Measurements from ENCODE around the gene MREG.
"Not testable (repeated sequence)": the region's sequence is repeated elsewhere in the genome, so short reads cannot be mapped to it uniquely, and the experiment has no call there.

MREG gene

DNA sequence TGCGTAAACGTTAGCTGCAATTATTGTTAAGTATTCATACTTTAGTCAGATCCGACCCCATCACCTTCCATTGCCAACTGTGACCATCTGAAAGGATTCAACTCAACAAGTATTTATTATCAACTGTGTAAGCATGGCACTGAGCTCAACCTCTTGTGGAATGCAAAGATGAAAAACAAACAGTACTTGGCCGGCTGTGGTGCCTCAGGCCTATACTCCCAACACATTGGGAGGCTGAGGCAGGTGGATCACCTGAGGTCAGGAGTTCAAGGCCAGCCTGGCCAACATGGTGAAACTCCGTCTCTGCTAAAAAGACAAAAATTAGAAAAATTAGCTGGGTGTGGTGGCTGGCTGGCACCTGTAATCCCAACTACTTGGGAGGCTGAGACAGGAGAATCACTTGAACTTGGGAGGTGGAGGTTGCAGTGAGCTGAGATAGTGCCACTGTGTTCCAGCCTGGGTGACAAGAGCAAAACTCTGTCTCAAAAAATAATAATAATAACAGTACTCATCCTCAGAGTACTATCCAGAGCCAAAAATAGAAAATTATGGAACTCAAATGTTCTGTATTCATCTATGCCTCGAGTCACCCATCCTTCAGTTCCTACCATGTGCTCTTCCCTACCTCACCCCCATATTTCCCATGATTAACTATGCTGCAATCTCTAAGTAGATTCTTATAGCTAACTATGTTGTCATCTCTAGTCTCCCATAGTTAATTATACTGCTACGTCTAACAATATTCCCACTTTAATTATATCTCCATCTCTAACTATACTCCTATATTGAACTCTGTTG, 8.6 kb upstream of the MREG start:
- FAIRE-seq = no peak
- DNase-seq (ENCODE audit: low spot score) = no peak

DNA sequence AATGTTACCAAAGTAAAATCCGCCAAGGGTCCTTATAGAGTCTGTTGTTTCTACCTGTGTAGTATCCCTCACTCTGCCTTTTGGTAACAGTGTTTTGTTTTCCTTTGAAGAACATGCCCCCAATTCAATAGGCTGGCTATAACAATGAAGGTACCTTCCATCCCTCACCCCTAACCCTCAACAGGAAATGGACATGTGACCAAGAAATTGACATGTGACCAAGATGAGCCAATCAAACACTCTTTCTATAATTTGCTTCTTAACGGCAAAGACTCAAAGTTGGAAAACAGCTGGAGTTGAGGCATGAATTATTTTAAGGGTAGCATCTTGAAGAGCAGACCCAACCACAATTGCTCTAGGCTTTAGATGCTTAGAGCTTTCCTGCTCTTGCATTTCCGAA, 5.4 kb upstream of the MREG start:
- no peak for DNase-seq (ENCODE audit: low spot score)
- no peak for FAIRE-seq

- DNase-seq (ENCODE audit: low spot score) = peak; percentile 29
- no peak for FAIRE-seq
These were observed 4.0 kb upstream of the MREG start for GRCh38 chr2:216017365-216017764.

- FAIRE-seq (no peak), DNase-seq (ENCODE audit: low spot score) (no peak)
These were observed 3.2 kb upstream of the MREG start for GRCh38 chr2:216016581-216016980.

DNA sequence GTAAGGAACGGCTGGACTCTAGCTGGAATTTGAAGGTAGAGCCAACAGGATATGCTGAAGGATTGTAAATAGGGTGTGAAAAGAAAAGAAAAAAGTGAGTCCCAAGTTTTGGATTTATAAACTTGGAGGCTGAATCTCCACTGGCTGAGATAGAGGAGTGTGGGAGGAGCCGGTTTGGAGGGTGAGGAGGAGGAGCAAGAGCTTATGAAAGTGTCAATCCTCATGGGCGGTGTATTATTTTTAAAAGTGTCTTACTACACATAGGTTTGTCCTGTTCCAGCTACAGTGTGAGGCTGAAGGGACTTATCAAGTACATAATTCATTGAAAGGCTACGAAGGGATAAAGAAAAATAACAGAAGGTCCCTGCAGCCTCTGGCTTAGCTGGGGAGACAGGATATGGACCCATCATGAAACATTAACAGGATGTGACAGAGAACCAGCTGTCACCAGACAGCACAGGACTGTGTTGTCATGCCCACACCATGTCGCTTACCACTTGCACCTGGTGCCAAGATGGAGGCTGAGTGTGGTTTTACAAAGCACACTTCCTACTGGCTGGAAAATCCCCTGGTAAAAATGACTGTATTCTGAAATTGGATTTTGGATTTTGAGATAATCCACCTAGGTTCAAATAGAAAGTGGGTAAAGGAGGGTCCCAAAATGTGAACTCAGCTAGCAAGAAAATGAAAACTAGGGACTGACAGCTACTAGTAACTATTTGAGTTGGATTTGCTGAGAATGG, 2.5 kb upstream of the MREG start:
- FAIRE-seq (no peak), DNase-seq (ENCODE audit: low spot score) (no peak)

- DNase-seq (ENCODE audit: low spot score) (no peak), FAIRE-seq (no peak)
These were observed 1.6 kb upstream of the MREG start for GRCh38 chr2:216014986-216015385.

DNA sequence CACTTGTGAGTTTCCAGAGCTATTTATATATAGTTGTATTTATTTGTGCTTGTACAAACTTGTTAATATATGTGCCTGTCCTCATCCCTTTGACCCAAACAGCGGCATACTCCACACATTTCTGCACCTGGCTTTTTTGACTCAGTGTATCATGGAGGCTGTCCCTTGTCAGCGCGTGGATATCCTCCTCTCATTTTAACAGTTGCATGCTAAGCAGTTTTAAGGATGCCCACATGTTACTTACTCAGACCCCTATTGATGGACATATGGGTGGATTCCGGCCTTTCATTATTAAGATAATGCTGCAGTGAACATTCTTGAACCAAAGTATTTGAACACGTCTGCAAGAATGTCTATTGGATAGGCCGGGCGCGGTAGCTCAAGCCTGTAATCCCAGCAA, 655 bp upstream of the MREG start:
- FAIRE-seq (no peak), DNase-seq (ENCODE audit: low spot score) (no peak)

GRCh38 chr2:216012830-216013079, 596 bp downstream of the MREG start:
- DNase-seq (ENCODE audit: low spot score) = no peak
- no peak for FAIRE-seq

- FAIRE-seq (no peak), DNase-seq (ENCODE audit: low spot score) (no peak)
These were observed 1.1 kb downstream of the MREG start for GRCh38 chr2:216012133-216012829.

DNA sequence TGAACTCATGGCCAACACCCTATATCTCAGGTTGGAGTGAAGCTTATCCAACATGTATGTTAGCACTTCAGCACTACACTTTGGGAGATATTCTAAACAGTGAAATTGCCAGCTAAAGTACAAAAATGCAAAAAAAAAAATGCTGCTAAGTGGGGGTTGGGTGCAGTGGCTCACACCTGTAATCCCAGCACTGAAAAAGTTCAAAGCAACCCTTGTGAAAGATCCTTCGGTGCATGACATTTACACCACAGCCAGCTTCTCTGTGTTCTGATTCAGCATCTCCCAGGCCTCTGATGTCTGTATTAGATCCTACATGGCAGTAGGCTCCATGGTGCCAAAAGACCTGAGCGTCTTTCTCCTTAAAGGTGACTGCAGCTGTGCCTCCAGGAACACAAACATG, 4.1 kb downstream of the MREG start:
- FAIRE-seq; DNase-seq (ENCODE audit: low spot score): not testable (repeated sequence)

DNA sequence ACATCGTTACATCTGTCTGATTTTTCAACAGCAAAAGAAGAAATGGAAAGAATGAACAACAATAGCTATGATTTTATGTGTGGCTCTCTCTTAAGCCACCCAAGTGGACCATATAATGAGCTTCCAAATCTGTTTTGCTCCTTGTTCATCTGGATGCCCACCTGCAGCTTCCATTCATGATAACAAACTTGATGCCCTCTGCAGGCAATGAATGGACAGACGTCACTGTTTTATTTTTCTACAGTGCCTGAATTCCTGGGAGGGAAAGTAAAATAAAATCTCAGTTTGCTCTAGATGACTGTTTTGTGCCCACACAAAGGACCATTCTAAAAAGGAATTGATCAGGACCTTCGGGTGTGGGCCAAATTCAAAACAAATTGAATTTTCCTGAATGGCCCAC, 5.0 kb downstream of the MREG start:
- DNase-seq (ENCODE audit: low spot score) (no peak), FAIRE-seq (no peak)

DNA sequence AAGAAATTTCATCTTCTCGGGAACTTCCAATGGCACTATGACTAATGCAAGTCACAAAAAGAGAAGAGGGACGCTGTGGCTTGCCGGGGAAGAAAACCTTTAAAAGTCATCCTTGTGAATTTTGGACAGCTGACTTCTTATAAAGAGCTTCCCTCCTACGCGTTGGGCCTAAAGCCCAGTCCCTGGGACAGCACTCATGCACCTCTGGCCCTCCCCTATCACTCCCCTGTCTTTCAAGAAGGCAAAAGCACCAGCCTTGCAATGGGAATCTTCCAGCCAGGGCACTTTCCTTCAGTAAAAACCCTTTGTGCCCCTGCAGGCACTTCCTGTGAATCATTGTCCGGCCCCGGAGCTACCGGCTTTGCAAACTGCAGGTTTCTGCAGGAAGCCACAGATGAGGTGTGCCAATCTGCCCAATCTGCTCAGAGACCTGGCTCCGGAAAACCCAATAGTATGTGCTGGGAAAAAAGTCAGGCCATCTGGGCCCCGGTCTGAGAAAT, 7.1 kb downstream of the MREG start:
- DNase-seq (ENCODE audit: low spot score) (peak; percentile 62), FAIRE-seq (no peak)

- no peak for DNase-seq (ENCODE audit: low spot score)
- FAIRE-seq = no peak
These were observed 8.6 kb downstream of the MREG start for GRCh38 chr2:216004697-216005283.

DNA sequence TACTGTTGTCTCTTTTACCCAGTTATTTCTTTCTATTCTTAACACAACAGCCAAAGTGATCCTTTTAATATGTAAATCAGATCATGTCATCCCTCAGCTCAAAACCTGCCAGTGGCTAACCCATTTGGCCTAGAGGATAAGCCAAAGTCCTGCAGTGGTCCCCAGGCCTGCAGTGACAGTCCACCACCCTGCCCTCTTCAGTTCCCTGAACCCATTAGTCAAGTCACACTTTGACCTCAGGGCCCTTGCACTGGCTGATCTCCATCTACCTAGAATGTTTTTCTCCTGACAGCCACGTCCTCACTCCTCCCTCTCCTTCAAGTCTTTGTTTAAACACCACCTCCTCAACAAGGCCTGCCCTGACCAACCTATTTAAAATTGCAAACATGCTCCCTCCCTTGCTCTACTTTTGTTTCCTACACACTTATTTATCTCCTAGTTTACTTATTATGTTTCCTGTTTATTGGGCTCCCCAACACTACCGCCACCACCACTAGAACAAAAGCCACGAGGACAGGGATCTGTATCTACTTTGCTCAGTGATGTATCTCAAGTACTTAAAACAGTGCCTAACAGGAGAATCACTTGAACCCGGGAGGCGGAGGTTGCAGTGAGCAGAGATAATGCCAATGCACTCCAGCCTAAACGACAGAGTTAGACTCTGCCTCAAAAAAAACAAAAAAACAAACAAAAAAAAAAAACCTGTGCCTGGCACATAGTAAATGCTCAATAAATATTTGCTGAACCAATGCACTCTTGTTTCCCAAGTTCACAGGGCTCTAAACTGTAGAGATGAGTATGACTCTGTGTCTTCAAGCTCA, 9.3 kb downstream of the MREG start:
- FAIRE-seq (no peak), DNase-seq (ENCODE audit: low spot score) (no peak)

DNA sequence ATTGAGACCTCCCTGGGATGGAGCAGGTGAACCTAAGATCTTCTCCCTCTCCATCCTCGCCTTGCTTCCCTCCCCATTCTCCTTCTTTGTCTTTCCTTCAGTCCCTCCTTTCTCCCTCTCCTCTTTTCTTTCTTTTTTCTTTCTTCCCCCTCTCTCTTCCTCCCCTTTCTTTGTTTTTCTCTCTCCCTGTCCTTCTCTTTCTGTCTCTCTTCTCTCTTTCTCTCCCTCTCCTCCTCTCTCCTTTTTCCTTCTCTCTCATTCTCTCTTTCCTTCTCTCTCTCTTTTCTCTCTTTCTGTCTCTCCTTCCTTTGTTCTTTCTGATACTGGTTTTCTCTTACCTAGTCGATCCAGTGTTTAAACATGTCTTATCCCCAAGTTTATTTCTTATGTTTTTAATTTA, 10.7 kb downstream of the MREG start:
- FAIRE-seq (no peak), DNase-seq (ENCODE audit: low spot score) (no peak)

DNA sequence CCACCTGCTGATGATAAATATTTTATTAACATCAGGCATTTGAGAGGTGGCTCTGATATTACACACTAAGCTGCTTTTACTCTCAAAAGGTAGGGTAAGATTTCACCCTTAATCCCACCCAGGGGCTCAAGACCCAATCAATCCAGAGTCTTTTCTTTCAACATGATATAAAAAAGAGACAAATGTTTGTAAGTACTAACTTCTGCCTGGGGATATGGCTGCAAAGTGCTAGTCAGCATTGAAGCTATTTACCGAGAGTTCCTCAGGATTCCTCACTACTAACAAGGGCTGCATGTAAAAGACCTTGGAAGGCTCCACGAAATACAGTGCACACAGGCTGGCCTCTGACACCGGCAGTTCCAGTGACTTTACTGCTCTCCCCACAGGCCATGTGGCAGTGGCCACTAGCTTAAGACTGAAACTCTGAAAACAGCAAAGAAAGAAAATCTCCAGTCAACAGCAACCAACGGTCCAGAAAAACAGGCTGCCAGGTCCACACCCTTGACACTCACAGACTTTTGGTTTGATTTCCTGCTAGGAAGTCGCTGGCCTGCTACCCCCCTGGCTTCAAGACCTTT, 11.2 kb downstream of the MREG start:
- DNase-seq (ENCODE audit: low spot score) = no peak
- FAIRE-seq = no peak

GRCh38 chr2:216001216-216002100, 11.9 kb downstream of the MREG start:
- DNase-seq (ENCODE audit: low spot score) (no peak), FAIRE-seq (no peak)

DNA sequence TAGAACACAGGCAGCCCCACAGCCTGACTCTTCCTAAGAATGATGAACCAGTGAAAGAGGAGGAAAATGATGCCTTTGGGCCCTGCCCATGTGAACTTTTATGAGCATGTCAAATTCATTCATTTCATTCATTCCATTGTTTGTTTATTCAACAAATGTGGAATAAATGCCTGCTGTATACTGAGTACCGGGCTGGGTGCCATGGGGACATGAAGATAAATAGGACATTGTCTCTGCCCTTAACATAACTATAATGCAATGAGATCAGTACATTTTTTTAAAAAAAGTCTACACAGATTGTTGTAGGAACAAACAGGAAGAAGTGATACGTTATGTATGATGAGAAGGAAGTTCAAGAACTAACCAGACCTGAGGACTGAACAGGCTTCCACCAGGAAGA, 14.7 kb downstream of the MREG start:
- DNase-seq (ENCODE audit: low spot score) (no peak), FAIRE-seq (no peak)

GRCh38 chr2:215997219-215997618, 16.1 kb downstream of the MREG start:
- no peak for FAIRE-seq
- DNase-seq (ENCODE audit: low spot score) = no peak

GRCh38 chr2:215994911-215995310, 18.4 kb downstream of the MREG start:
- no peak for FAIRE-seq
- no peak for DNase-seq (ENCODE audit: low spot score)
